CD4-positive, alpha-beta T cell (primary cell): Measurements from ENCODE around the gene SPNS1. TPM values are rescaled to one million over a fixed set of nuclear protein-coding genes. Genes with fewer than 3 reads are reported as not detected.
"Not testable (repeated sequence)": the region's sequence is repeated elsewhere in the genome, so short reads cannot be mapped to it uniquely, and the experiment has no call there.

Experiments
- ATAC-seq: fragments of 200-7000 bp; cut with Tn5 transposase; one replicate; pipeline ENCODE4 v1.10.0; 2022; ENCODE audit warnings: mild to moderate bottlenecking; ENCODE audit not compliant: poor library complexity
- CTCF ChIA-PET: fragments of 350-600 bp; sonication (Branson Sonifier 250); formaldehyde crosslinking; loops from one replicate; lab custom pipeline; 2021; ENCODE audit warnings: antibody characterized with exemption, inconsistent platforms; lab: Charles Lee
- POLR2A ChIA-PET: fragments of 350-600 bp; sonication (Branson Sonifier 250); formaldehyde crosslinking; loops from one replicate; lab custom pipeline; 2021; ENCODE audit warnings: antibody characterized with exemption, inconsistent platforms; lab: Charles Lee
- DNase-seq, 14 experiments: peaks; one replicate each; pipeline ENCODE4 v3.0.0-alpha.2; 2013 to 2020; ENCODE audit warnings: mixed read lengths in 2 of 14
- H3K27ac ChIP-seq, 2 donors: one replicate each; pipeline versions ENCODE4 v1.5.1 to v1.7.0; 2013; ENCODE audit warnings: low read length in 2 of 2, low read depth in 1 of 2, mild to moderate bottlenecking in 1 of 2
- H3K27me3 ChIP-seq, 2 experiments: 1 replicate in 1 of 2; 2 replicates in 1 of 2; pipeline versions ENCODE4 v1.6.1 to v1.7.0; 2013; ENCODE audit warnings: low read length in 2 of 2, control low read depth in 1 of 2, mild to moderate bottlenecking in 1 of 2, moderate library complexity in 1 of 2; ENCODE audit not compliant: insufficient read depth in 2 of 2, control insufficient read depth in 1 of 2
- H3K36me3 ChIP-seq: one replicate; pipeline ENCODE4 v1.6.1; 2013; ENCODE audit warnings: low read length, control low read depth; ENCODE audit not compliant: insufficient read depth
- H3K4me1 ChIP-seq: one replicate; pipeline ENCODE4 v1.6.1; 2013; ENCODE audit warnings: low read length, control low read depth; ENCODE audit not compliant: insufficient read depth
- H3K4me3 ChIP-seq: one replicate; pipeline ENCODE4 v1.5.1; 2013; ENCODE audit warnings: mild to moderate bottlenecking, low read length, moderate library complexity
- H3K9me3 ChIP-seq, 2 experiments: 1 replicate in 1 of 2; 2 replicates in 1 of 2; pipeline versions ENCODE4 v1.6.1 to v1.7.0; 2013; ENCODE audit warnings: low read length in 2 of 2, mild to moderate bottlenecking in 2 of 2, control low read depth in 1 of 2, moderate library complexity in 1 of 2; ENCODE audit not compliant: control insufficient read depth in 1 of 2, insufficient read depth in 1 of 2
- H3K27ac Mint-ChIP-seq: one replicate; pipeline ENCODE4 v1.8.0; 2020; ENCODE audit warnings: mixed read lengths
- H3K27me3 Mint-ChIP-seq: one replicate; pipeline ENCODE4 v1.8.0; 2021; ENCODE audit warnings: mixed read lengths
- H3K36me3 Mint-ChIP-seq: one replicate; pipeline ENCODE4 v1.8.0; 2021; ENCODE audit warnings: low read depth, mixed read lengths
- H3K4me1 Mint-ChIP-seq: one replicate; pipeline ENCODE4 v1.8.0; 2021; ENCODE audit warnings: low read depth, mixed read lengths
- H3K4me3 Mint-ChIP-seq: one replicate; pipeline ENCODE4 v1.8.0; 2020; ENCODE audit warnings: mild to moderate bottlenecking, mixed read lengths
- H3K9me3 Mint-ChIP-seq: one replicate; pipeline ENCODE4 v1.8.0; 2020; ENCODE audit warnings: mixed read lengths
- CTCF ChIP-seq: fragments of 200-600 bp; IDR thresholded peaks from one replicate; pipeline ENCODE4 v1.8.0; 2022; ENCODE audit warnings: antibody characterized with exemption, mild to moderate bottlenecking
- intact Hi-C, 2 experiments: fragments of 100-400 bp; cut with DNase I in 1 of 2; cut with micrococcal nuclease in 1 of 2; formaldehyde crosslinking; loops; one replicate each; pipeline versions ENCODE4 v1.15.1 to v1.9.0; 2023 to 2025; cut with DNase I, micrococcal nuclease
- total RNA-seq, 174 experiments: library from RNA in 2 of 174; stranded (reverse) in 2 of 174; gene quantifications; one replicate each; pipeline ENCODE4 v1.2.3 and lab custom pipeline; 2021 to 2026

Gene SPNS1
- total RNA-seq, 2 experiments from 2014 or later: 24.4 to 28.1 TPM

GRCh38 chr16:28998837-28999236 lies 24.3 kb downstream of the SPNS1 start:
- no peak overlapping the region for H3K27ac ChIP-seq
- peaks cover 23% of the 10 kb centered on the region for H3K4me1 Mint-ChIP-seq
- ChIA-PET CTCF (interaction anchor here (2.0 kb wide), 1 partner anchor 22 kb away, joined by 4 read pairs; no protein-coding TSS in a partner anchor), POLR2A (interaction anchor here (1.2 to 1.9 kb wide), 4 partner anchors 9 to 13 kb away, joined by 3 to 10 read pairs (median 6); no protein-coding TSS in a partner anchor)
- H3K27ac Mint-ChIP-seq: peak overlapping the region; percentile 64
- H3K27me3 ChIP-seq: no peaks in the 10 kb centered on the region
- no peak for TF ChIP-seq CTCF
- ATAC-seq (no peak), DNase-seq (no peak)
- no peaks in the 10 kb centered on the region for H3K9me3 Mint-ChIP-seq
- no peaks in the 10 kb centered on the region for H3K36me3 Mint-ChIP-seq
- H3K4me3 Mint-ChIP-seq: no peak overlapping the region
- H3K4me1 ChIP-seq: peaks cover 16% of the 10 kb centered on the region
- no peak overlapping the region for H3K4me3 ChIP-seq
- H3K9me3 ChIP-seq: no peaks in the 10 kb centered on the region
- H3K27me3 Mint-ChIP-seq: no peaks in the 10 kb centered on the region
- H3K36me3 ChIP-seq: no peaks in the 10 kb centered on the region
- intact Hi-C loops: no loop called here

DNA sequence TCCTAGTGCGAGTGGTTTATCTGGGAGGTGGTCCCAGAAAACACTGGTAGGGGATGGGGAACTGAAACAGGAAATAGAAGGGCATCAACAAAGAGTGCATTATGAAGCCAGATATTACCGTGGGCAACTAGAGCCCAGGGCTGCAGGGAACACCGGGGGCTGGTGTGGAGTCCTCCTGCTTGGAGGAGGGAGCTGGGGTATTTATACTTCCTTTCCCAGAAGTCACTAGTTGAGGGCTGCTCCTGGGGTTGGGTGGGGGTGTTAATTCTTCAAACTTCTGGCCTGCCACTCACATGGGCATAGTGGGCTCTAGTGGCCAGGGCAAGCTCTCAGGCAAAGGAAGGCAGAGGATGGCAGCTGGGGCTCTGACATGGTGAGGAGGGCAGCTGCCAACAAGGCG lies 25.0 kb downstream of the SPNS1 start:
- H3K36me3 ChIP-seq: no peaks in the 10 kb centered on the region
- TF ChIP-seq CTCF: no peak
- no peak overlapping the region for H3K27ac ChIP-seq
- H3K9me3 Mint-ChIP-seq: no peaks in the 10 kb centered on the region
- intact Hi-C loops: no loop called here
- H3K27me3 ChIP-seq: no peaks in the 10 kb centered on the region
- CTCF ChIA-PET: interaction anchor here (2.0 kb wide), 1 partner anchor 21 kb away, joined by 4 read pairs; no protein-coding TSS in a partner anchor
- no peaks in the 10 kb centered on the region for H3K27me3 Mint-ChIP-seq
- no peak overlapping the region for H3K4me3 ChIP-seq
- H3K9me3 ChIP-seq: no peaks in the 10 kb centered on the region
- ATAC-seq (no peak), DNase-seq (no peak)
- POLR2A ChIA-PET: interaction anchor here (0.9 to 1.9 kb wide), 4 partner anchors 8 to 22 kb away, joined by 3 to 10 read pairs (median 6); no protein-coding TSS in a partner anchor
- H3K4me3 Mint-ChIP-seq: no peak overlapping the region
- H3K4me1 Mint-ChIP-seq: peaks cover 24% of the 10 kb centered on the region
- H3K36me3 Mint-ChIP-seq: no peaks in the 10 kb centered on the region
- peak overlapping the region; percentile 24 for H3K27ac Mint-ChIP-seq
- H3K4me1 ChIP-seq: peaks cover 10% of the 10 kb centered on the region

DNA sequence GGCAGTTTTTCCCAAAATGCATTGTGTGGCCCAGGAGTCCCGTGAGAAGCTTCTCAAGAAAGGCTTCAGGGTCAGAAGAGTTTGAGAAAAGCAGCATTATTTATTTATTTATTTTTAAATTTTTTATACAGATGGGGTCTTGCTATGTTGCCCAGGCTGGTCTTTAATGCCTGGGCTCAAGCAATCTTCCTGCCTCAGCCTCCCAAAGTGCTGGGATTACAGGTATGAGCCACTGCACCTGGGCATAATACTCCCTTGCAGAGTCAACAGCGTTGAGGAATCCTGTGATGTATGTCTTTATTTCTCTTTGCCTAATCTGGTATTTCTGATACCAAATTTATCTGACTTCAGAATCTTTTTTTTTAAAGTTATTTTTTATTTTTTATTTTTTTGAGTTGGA lies 25.4 kb downstream of the SPNS1 start:
- Histone ChIP-seq H3K9me3 (no peaks in the 10 kb centered on the region), H3K27ac (no peak overlapping the region), H3K36me3 (no peaks in the 10 kb centered on the region), H3K27me3 (no peaks in the 10 kb centered on the region), H3K4me1 (peaks cover 10% of the 10 kb centered on the region), H3K4me3 (no peak overlapping the region)
- Mint-ChIP-seq H3K27ac (no peak overlapping the region), H3K4me3 (no peak overlapping the region), H3K4me1 (peaks cover 29% of the 10 kb centered on the region), H3K9me3 (no peaks in the 10 kb centered on the region), H3K36me3 (no peaks in the 10 kb centered on the region), H3K27me3 (no peaks in the 10 kb centered on the region)
- ChIA-PET POLR2A (interaction anchor here (0.9 to 1.9 kb wide), 4 partner anchors 8 to 21 kb away, joined by 3 to 10 read pairs (median 6); no protein-coding TSS in a partner anchor), CTCF (interaction anchor here (2.0 kb wide), 1 partner anchor 21 kb away, joined by 4 read pairs; no protein-coding TSS in a partner anchor)
- intact Hi-C loops: no loop called here
- ATAC-seq: no peak
- no peak for TF ChIP-seq CTCF
- no peak for DNase-seq

DNA sequence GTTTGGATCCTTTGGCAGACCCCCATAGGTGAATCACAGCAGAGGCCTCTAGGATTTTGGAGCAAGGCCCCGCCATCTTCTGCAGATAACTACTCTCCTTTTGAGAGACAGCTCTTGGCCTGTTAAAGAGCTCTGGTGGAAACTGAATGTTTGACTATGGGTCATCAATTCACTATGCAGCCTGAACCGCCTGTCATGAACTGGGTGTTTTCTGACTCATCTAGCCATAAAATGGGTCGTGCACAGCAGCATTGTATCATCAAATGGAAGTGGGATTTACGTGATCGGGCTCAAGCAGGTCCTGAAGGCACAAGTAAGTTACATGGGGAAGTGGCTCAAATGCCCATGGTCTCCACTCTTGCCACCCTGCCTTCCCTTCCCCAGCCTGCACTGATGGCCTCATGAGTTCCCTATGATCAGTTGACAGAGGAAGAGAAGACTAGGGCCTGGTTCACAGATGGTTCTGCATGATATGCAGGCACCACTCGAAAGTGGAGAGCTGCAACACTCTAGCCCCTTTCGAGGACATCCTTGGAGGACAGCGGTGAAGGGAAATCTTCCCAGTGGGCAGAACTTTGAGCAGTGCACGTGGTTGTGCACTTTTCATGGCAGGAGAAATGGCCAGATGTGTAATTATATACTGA lies 30.0 kb downstream of the SPNS1 start:
- DNase-seq, H3K9me3 Mint-ChIP-seq, H3K4me3 ChIP-seq, H3K4me3 Mint-ChIP-seq, H3K27ac ChIP-seq, intact Hi-C loops, H3K9me3 ChIP-seq, ATAC-seq, CTCF ChIA-PET, H3K36me3 Mint-ChIP-seq, H3K27me3 ChIP-seq, H3K27me3 Mint-ChIP-seq, H3K36me3 ChIP-seq: not testable (repeated sequence)
- Mint-ChIP-seq H3K4me1 (peaks cover 45% of the 10 kb centered on the region), H3K27ac (peak overlapping the region; percentile 36)
- POLR2A ChIA-PET: interaction anchor here (1.0 to 1.4 kb wide), 2 partner anchors 12 to 17 kb away, joined by 3 to 4 read pairs; no protein-coding TSS in a partner anchor
- H3K4me1 ChIP-seq: peaks cover 33% of the 10 kb centered on the region
